Keratinocyte (primary cell): Measurements from ENCODE around the gene SRPK1. TPM values are rescaled to one million over a fixed set of nuclear protein-coding genes. Genes with fewer than 3 reads are reported as not detected.

Experiments
- DNase-seq: peaks from one replicate; pipeline ENCODE4 v3.0.0-alpha.2; 2011; ENCODE audit warnings: low read depth, missing footprints, low spot score
- FAIRE-seq: peaks from 2 replicates; lab custom pipeline; 2011; peaks lifted over from hg19 to GRCh38; lab: Jason Lieb, UNC
- H2AFZ ChIP-seq: 2 replicates; pipeline ENCODE4 v1.6.0; 2012; ENCODE audit warnings: low read length, control low read depth, inconsistent platforms; ENCODE audit not compliant: control insufficient read depth
- H3K27ac ChIP-seq: 2 replicates; pipeline ENCODE4 v1.5.1; 2011; ENCODE audit warnings: low read length; ENCODE audit not compliant: control insufficient read depth, insufficient read depth
- H3K27me3 ChIP-seq: 3 replicates; pipeline ENCODE4 v1.6.0; 2011; ENCODE audit warnings: low read length; ENCODE audit not compliant: control insufficient read depth, insufficient read depth; ENCODE audit errors: extremely low read depth
- H3K36me3 ChIP-seq, 2 experiments: 2 replicates in 1 of 2; 3 replicates in 1 of 2; pipeline ENCODE4 v1.5.1; 2011; ENCODE audit warnings: low read length in 2 of 2, mild to moderate bottlenecking in 1 of 2; ENCODE audit not compliant: control insufficient read depth in 2 of 2, insufficient read depth in 2 of 2; ENCODE audit errors: extremely low read depth in 1 of 2
- H3K4me1 ChIP-seq: 3 replicates; pipeline ENCODE4 v1.5.1; 2011; ENCODE audit warnings: low read length; ENCODE audit not compliant: control insufficient read depth, insufficient read depth; ENCODE audit errors: extremely low read depth
- H3K4me2 ChIP-seq: 3 replicates; pipeline ENCODE4 v1.6.0; 2011; ENCODE audit warnings: low read depth, low read length; ENCODE audit not compliant: control insufficient read depth, insufficient read depth; ENCODE audit errors: extremely low read depth
- H3K4me3 ChIP-seq, 3 experiments: fragments of 200-600 bp in 1 of 3; sonication (generic) in 1 of 3; 2 replicates in 2 of 3; 3 replicates in 1 of 3; pipeline ENCODE4 v1.5.1; 2011 to 2016; ENCODE audit warnings: low read length in 3 of 3, mild to moderate bottlenecking in 3 of 3, control low read depth in 2 of 3, inconsistent platforms in 1 of 3, low read depth in 1 of 3, mixed read lengths in 1 of 3, mixed run types in 1 of 3, moderate library complexity in 1 of 3; ENCODE audit not compliant: control insufficient read depth in 2 of 3, insufficient read depth in 2 of 3; ENCODE audit errors: extremely low read depth in 1 of 3
- H3K79me2 ChIP-seq: 2 replicates; pipeline ENCODE4 v1.6.0; 2012; ENCODE audit warnings: low read length; ENCODE audit not compliant: control insufficient read depth, insufficient read depth
- H3K9ac ChIP-seq: 3 replicates; pipeline ENCODE4 v1.6.0; 2011; ENCODE audit warnings: low read length; ENCODE audit not compliant: control insufficient read depth, insufficient read depth; ENCODE audit errors: extremely low read depth
- H3K9me1 ChIP-seq: 3 replicates; pipeline ENCODE4 v1.6.0; 2011; ENCODE audit warnings: low read length; ENCODE audit not compliant: control insufficient read depth, insufficient read depth; ENCODE audit errors: extremely low read depth
- H3K9me3 ChIP-seq: 2 replicates; pipeline ENCODE4 v1.5.1; 2012; ENCODE audit warnings: low read depth, low read length; ENCODE audit not compliant: control insufficient read depth
- H4K20me1 ChIP-seq: 3 replicates; pipeline ENCODE4 v1.6.0; 2011; ENCODE audit warnings: low read length; ENCODE audit not compliant: control insufficient read depth, insufficient read depth; ENCODE audit errors: extremely low read depth
- CTCF ChIP-seq, 3 experiments: IDR thresholded peaks in 1 of 3; conservative IDR thresholded peaks in 1 of 3; optimal IDR thresholded peaks in 1 of 3; 2 replicates in 2 of 3; 3 replicates in 1 of 3; pipeline versions ENCODE3 to v1.5.1; 2011; ENCODE audit warnings: low read length in 3 of 3, mild to moderate bottlenecking in 3 of 3, moderate library complexity in 2 of 3, control low read depth in 1 of 3, inconsistent platforms in 1 of 3; ENCODE audit not compliant: insufficient read depth in 2 of 3; ENCODE audit errors: extremely low read depth in 1 of 3
- EZH2 ChIP-seq: IDR thresholded peaks from one replicate; pipeline ENCODE4 v1.6.1; 2012; ENCODE audit warnings: inconsistent platforms, mild to moderate bottlenecking, low read length, moderate library complexity
- dilution Hi-C: fragments of 300-500 bp; cut with MboI; formaldehyde crosslinking; loops from one replicate; pipeline ENCODE4 v1.7.0; 2020; ENCODE audit warnings: low sequenced_read_pairs; ENCODE audit not compliant: extremely low pct_ligation_motif_present
- polyA plus RNA-seq, 5 experiments: library from polyadenylated mRNA; depleted of rRNA in 3 of 5; stranded (reverse) in 3 of 5; stranded (forward) in 1 of 5; unstranded in 1 of 5; fragments of >200 nt; gene quantifications; 1 replicate in 1 of 5; 2 replicates in 3 of 5; 3 replicates in 1 of 5; pipeline versions ENCODE4 v1.2.1 to v1.2.3, GENCODE V29; 2011 to 2012; ENCODE audit warnings: missing spikeins in 2 of 5, low read depth in 1 of 5, low replicate concordance in 1 of 5

The SRPK1 gene
- polyA plus RNA-seq, 1 donor (not counting 4 experiments of a cell fraction or from before 2014, with no cell fraction given), result 64.1 TPM

GRCh38 chr6:35810971-35811698, 109.8 kb downstream of the SRPK1 start:
- TF ChIP-seq EZH2 (no peak), CTCF (optimal IDR thresholded peaks at IDR 0.05 in 1 of 3, IDR thresholded peaks at IDR 0.05 in 1 of 3, conservative IDR thresholded peaks at IDR 0.05 in 1 of 3; ENCODE audit: extremely low read depth in 1 of 3, insufficient read depth in 2 of 3, low read length in 3 of 3) (no peak)
- H3K9me3 ChIP-seq, result no peaks in the 10 kb centered on the region
- no peaks in the 10 kb centered on the region for H3K79me2 ChIP-seq
- no peak overlapping the region for H3K27ac ChIP-seq
- no peak overlapping the region for H2AFZ ChIP-seq
- no peak overlapping the region for H3K9ac ChIP-seq
- no peaks in the 10 kb centered on the region for H3K27me3 ChIP-seq
- no peaks in the 10 kb centered on the region for H4K20me1 ChIP-seq
- DNase-seq (peak; percentile 42), FAIRE-seq (peak; percentile 93)
- peaks cover 7% of the 10 kb centered on the region for H3K4me1 ChIP-seq
- no peaks in the 10 kb centered on the region for H3K36me3 ChIP-seq
- no peak overlapping the region for H3K4me2 ChIP-seq
- no peak overlapping the region for H3K4me3 ChIP-seq
- dilution Hi-C loops, result no loop called here
- no peaks in the 10 kb centered on the region for H3K9me1 ChIP-seq

- H3K4me3 ChIP-seq, result no peak overlapping the region
- H3K36me3 ChIP-seq, result no peaks in the 10 kb centered on the region
- dilution Hi-C loops, result no loop called here
Measured at GRCh38 chr6:35809809-35810208, 111.1 kb downstream of the SRPK1 start.

More at GRCh38 chr6:35809809-35810208, 111.1 kb downstream of the SRPK1 start:
- no peak for DNase-seq
- TF ChIP-seq EZH2, result no peak
- no peak for TF ChIP-seq CTCF (optimal IDR thresholded peaks at IDR 0.05 in 1 of 3, IDR thresholded peaks at IDR 0.05 in 1 of 3, conservative IDR thresholded peaks at IDR 0.05 in 1 of 3; ENCODE audit: extremely low read depth in 1 of 3, insufficient read depth in 2 of 3, low read length in 3 of 3)
- Histone ChIP-seq H3K79me2 (no peaks in the 10 kb centered on the region), H3K27me3 (peaks cover 6% of the 10 kb centered on the region), H2AFZ (no peak overlapping the region), H3K9ac (no peak overlapping the region), H3K9me1 (no peaks in the 10 kb centered on the region), H3K4me1 (peaks cover 7% of the 10 kb centered on the region), H3K4me2 (no peak overlapping the region), H3K9me3 (no peaks in the 10 kb centered on the region), H3K27ac (no peak overlapping the region), H4K20me1 (peaks cover 5% of the 10 kb centered on the region)
- FAIRE-seq, result no peak
